Measurements from ENCODE around the gene ACTMAP. TPM values are rescaled to one million over a fixed set of nuclear protein-coding genes. Genes with fewer than 3 reads are reported as not detected.

ACTMAP gene
- total and polyA plus RNA-seq, 9 of the 15 experiments (the other 6 are each of a cell fraction or from before 2014, with no cell fraction given) = 1.7 to 16.6 (median 4.9) TPM

DNA sequence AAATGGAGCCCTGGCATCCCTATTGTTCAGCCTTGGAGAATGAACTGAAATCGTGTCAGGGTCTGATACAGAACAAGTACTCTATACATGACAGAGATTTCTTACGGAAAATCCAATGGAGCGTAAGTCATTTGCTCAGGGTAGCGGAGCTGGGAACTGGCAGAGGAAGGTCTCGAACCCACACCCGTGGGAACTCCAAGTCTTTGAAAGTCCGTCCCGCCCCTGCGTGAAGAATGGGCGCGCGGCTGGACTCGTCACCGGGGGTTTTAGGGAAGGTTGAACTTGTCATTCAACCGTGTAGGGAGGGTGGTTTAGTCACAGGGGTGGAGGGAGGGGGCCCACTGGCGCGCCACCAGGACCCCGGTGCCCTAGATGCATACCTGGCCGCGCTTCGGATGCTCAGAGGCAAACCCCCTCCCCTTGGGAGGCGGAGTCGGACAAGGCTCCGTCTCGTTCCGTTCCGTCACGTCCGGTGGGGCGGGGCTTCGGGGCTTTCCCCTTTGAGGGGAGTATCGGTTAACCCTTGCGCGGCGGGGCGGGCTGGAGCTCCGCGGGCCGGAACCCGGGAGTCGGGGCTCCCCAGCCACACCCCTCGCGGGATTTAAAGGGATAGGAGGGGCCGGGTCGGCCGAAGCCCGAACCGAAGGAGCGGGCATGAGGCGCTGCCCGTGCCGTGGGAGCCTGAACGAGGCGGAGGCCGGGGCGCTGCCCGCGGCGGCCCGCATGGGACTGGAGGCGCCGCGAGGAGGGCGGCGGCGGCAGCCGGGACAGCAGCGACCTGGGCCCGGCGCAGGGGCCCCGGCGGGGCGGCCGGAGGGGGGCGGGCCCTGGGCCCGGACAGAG is 33.6 kb downstream of the ACTMAP start, which contains the start of the genes COQ8B and ITPKC (continued):
- TF ChIP-seq, protein P1, sequence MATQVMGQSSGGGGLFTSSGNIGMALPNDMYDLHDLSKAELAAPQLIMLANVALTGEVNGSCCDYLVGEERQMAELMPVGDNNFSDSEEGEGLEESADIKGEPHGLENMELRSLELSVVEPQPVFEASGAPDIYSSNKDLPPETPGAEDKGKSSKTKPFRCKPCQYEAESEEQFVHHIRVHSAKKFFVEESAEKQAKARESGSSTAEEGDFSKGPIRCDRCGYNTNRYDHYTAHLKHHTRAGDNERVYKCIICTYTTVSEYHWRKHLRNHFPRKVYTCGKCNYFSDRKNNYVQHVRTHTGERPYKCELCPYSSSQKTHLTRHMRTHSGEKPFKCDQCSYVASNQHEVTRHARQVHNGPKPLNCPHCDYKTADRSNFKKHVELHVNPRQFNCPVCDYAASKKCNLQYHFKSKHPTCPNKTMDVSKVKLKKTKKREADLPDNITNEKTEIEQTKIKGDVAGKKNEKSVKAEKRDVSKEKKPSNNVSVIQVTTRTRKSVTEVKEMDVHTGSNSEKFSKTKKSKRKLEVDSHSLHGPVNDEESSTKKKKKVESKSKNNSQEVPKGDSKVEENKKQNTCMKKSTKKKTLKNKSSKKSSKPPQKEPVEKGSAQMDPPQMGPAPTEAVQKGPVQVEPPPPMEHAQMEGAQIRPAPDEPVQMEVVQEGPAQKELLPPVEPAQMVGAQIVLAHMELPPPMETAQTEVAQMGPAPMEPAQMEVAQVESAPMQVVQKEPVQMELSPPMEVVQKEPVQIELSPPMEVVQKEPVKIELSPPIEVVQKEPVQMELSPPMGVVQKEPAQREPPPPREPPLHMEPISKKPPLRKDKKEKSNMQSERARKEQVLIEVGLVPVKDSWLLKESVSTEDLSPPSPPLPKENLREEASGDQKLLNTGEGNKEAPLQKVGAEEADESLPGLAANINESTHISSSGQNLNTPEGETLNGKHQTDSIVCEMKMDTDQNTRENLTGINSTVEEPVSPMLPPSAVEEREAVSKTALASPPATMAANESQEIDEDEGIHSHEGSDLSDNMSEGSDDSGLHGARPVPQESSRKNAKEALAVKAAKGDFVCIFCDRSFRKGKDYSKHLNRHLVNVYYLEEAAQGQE (IDR thresholded peaks at IDR 0.05; ENCODE audit: borderline replicate concordance) = no peak
- TF ChIP-seq, protein P1 (CRISPR knock-in tag; IDR thresholded peaks at IDR 0.05; ENCODE audit: low read depth) = no peak
- TF ChIP-seq EP400 (IDR thresholded peaks at IDR 0.05) (peak; percentile 72), FOS (IDR thresholded peaks at IDR 0.05; ENCODE audit: extremely low read depth, insufficient read length) (no peak), KLF1 (tag; IDR thresholded peaks at IDR 0.05) (0 out of 2 replicates have a peak, but pooled peaks have one; percentile 51), PCBP1 (IDR thresholded peaks at IDR 0.05; ENCODE audit: low read depth, low read length, poor library complexity, severe bottlenecking) (peak; percentile 64), ZNF282 (CRISPR knock-in tag; IDR thresholded peaks at IDR 0.05) (no peak), ELF2 (CRISPR knock-in tag; IDR thresholded peaks at IDR 0.05) (peak; percentile 37; the same call in 1 of the 2 replicates), ZSCAN32 (CRISPR knock-in tag; IDR thresholded peaks at IDR 0.05) (no peak), POLR2A (conservative IDR thresholded peaks at IDR 0.05) (peak; percentile 77), XRCC4 (IDR thresholded peaks at IDR 0.05; ENCODE audit: extremely low read depth, insufficient read depth, insufficient read length) (no peak), TARDBP (IDR thresholded peaks at IDR 0.05) (peak; percentile 44; the same call in 1 of the 2 replicates), CHD1 (IDR thresholded peaks at IDR 0.05; ENCODE audit: low read length) (no peak), SAFB2 (IDR thresholded peaks at IDR 0.05; ENCODE audit: borderline replicate concordance, low read depth, low read length, severe bottlenecking) (no peak), U2AF2 (optimal IDR thresholded peaks at IDR 0.05; ENCODE audit: low read depth, low read length) (no peak), ZC3H4 (CRISPR knock-in tag; IDR thresholded peaks at IDR 0.05; ENCODE audit: borderline replicate concordance) (no peak), ATF1 (CRISPR knock-in tag; IDR thresholded peaks at IDR 0.05) (peak; percentile 64), ATF1 (tag; IDR thresholded peaks at IDR 0.05) (peak; percentile 91), ZBTB1 (CRISPR knock-in tag; IDR thresholded peaks at IDR 0.05; ENCODE audit: borderline replicate concordance, low read depth) (no peak), DNMT1 (IDR thresholded peaks at IDR 0.05) (no peak), FOXP1 (CRISPR knock-in tag; IDR thresholded peaks at IDR 0.05) (0 out of 2 replicates have a peak, but pooled peaks have one; percentile 8)
- TF ChIP-seq, protein P2, sequence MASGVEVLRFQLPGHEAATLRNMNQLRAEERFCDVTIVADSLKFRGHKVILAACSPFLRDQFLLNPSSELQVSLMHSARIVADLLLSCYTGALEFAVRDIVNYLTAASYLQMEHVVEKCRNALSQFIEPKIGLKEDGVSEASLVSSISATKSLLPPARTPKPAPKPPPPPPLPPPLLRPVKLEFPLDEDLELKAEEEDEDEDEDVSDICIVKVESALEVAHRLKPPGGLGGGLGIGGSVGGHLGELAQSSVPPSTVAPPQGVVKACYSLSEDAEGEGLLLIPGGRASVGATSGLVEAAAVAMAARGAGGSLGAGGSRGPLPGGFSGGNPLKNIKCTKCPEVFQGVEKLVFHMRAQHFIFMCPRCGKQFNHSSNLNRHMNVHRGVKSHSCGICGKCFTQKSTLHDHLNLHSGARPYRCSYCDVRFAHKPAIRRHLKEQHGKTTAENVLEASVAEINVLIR (CRISPR knock-in tag; IDR thresholded peaks at IDR 0.05) = peak; percentile 76

Measured in K562 (cell line).